HG03521 (cell line): ENCODE measurements around the gene KCNQ4.

ENCODE experiments used
- ATAC-seq: cut with Tn5 transposase; IDR thresholded peaks from one replicate; pipeline ENCODE4 v1.9.1; 2021; ENCODE audit warnings: mild to moderate bottlenecking, moderate library complexity; ENCODE audit not compliant: unreplicated experiment

KCNQ4 gene

DNA sequence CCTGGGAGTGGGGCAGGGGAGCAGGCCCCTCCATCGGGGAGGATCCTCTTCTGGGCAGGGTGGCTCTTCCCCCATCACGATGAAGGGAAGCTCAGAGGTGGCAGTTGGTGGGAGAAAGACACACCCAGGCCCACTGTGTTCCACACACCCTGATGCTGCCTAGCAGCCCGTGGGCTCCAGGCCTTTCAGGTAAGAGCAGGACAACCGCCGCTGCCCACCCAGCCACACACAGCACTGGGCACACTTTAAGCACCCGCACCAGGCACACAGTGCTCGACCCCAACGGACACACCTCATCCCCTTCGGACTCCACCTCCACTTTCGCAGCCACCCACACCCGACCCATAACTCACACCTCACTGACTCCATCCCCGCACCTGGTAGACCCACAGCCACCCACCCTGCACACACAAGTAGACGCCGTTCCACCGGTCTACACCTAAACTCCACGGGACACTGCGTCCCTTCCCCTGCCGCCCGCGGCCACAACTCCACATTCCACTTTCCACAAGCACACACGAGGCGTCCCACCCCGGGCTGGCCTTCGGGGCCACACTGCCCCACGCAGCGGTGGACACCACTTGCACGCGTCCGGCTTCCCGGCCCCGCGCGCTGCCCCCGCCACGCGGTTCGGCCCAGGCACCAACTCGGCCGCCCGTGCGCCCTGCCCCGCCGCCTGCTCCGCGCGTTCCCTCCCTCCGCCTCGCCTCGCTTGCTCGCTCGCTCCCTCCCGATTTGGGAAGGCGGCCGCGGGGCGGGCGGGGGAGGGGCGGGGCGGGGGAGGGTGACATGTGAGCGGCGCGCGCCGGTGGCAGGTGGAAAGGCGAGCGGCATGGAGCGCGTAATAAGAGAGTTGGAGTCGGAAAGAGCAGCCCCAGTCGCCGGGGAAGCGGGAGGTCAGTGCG, at the start of gene KCNQ4:
Gene KCNQ4, plus strand, starts transcription at position 787 of the 905 bp plus-strand sequence. CDS start 307 bp downstream, outside the sequence.
- no peak for ATAC-seq

DNA sequence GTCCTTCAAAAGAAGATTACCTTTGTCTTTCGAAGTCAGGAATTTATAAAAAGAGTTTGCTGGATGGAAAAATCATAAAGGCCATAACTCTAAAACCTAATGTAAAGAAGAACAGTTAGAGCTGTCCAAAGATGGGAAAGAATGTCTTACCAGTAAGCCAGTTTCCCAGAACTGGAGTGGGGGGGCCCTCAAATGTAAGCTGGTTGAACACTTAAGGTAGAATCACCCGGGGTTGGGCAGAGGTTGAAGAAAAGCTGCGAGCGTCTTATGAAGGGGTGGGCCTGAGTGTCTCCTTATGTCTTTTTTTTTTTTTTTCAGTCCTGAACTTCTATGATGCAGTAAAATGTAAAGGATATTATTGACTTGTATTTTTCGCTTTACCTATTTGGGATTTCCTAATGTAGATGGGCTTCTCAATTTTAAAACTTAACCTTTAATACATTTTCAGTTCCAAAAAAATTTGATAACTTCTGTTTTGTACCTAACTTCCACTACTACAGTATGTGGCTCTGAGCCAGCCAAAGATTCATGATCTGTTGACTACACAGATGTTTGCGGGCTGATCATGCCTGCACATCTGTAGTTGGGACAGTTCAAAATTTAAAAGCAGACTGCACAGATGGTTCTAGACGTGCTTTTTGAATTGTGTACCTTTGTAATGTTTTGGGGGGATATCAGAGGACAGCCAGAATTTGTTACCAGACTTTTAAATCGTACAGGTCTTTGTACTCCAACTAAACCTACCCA, 48.5 kb upstream of the KCNQ4 start:
- ATAC-seq: no peak

DNA sequence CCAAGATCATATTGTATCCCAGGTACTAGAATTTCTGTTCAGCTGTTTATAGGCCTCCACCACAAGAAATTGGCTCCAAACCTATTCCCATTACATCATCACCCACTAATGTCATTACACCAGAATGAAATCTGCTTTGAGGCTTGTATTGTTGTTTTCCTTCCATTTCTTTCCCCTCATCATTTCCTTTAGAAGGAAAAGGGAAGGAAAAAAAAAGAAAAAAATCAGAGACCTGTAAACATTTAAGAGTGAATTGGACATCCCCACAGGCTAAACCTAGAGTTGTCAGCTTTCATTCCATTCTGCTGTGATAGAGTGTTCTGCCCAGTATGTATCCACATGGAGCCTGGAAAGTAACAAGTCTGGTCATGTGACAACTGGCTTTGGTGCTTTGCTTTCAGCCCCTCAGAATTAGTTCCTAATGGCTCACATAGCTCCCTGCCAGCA, 47.5 kb upstream of the KCNQ4 start:
- ATAC-seq: no peak

DNA sequence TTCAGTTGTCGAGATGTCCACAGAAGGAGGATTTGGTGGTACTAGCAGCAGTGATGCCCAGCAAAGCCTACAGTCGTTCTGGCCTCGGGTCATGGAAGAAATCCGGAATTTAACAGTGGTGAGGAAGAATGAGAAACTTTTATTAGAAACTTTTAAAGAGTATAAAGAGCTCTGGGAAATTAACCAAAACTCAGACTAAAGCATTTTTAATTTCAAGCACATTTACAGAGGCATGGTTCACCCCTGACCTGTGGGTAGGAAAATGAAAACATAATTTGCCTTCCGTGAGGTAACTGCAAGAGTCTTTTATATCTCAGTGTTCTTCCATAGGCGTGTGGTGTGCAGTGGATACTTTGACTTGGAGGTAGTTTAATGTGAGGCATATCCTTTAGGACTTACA, 44.8 kb upstream of the KCNQ4 start:
- ATAC-seq: no peak

DNA sequence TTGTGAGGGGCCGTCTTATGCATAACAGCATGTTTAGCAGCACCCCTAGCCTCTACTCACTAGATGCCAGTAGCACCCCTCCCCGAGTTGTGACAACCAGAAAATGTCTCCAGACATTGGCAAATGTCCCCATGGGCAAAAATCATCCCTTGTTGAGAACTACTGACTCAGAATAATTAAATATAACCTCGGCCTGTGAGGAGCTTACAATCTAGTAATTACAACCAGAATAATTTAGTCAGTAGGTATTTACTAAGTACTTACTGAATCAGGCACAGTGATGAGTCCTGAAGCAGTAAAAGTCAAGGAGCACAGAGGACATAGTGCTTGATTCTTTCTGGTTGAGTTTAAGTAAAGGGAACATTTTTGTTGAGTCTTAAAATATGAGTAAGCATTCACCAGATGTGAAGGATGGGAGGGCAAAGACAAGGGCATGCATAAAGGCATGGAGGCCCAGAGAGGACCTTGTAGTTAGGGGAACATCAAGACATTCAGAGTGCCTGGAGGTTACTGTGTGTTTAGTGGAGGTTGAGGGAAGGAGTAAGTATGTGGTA, 44.1 kb upstream of the KCNQ4 start:
- ATAC-seq: no peak

DNA sequence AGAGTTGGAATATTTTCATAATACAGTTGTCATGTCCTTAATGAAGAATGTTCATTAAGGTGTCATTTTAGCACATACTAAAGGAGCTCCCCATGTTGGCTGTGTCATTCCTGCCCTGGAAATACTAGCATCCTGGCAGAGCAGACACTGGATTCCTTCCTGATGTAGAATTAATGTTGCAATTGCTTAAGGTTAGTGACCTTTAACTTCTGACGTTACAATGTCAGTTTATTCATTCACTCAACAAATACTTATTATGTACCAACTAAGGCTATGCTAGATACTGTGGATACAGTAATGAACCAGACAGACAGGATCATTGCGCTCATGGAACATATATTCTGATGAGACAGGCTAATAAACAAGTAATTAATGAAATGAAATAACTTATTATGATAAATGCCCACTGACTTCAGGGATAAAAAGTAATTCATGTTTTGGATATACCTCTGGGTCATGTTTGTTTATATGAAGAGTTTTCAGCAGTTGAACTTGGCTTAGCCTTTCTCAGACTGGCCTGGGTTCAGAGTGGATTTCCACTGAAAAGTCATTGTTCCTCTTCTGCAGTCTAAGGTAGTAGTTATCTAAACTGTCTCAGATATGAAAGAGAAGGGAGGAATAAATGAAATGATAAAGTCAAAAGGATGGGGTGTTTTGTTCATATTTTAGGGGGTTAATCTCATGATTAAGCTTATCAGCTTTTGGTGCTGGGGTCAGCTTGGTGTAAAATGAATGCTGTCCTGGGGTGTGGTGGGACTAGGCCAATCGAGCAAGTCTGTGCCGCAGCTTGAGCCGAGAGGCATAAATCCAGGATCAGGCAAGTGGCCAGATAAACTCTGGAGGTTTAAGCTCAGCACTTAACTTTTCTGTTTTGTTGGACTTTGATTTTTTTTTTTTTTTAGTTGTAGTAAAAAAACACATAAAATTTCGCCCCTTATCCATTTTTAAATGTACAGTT, 43.3 kb upstream of the KCNQ4 start:
- ATAC-seq: no peak

DNA sequence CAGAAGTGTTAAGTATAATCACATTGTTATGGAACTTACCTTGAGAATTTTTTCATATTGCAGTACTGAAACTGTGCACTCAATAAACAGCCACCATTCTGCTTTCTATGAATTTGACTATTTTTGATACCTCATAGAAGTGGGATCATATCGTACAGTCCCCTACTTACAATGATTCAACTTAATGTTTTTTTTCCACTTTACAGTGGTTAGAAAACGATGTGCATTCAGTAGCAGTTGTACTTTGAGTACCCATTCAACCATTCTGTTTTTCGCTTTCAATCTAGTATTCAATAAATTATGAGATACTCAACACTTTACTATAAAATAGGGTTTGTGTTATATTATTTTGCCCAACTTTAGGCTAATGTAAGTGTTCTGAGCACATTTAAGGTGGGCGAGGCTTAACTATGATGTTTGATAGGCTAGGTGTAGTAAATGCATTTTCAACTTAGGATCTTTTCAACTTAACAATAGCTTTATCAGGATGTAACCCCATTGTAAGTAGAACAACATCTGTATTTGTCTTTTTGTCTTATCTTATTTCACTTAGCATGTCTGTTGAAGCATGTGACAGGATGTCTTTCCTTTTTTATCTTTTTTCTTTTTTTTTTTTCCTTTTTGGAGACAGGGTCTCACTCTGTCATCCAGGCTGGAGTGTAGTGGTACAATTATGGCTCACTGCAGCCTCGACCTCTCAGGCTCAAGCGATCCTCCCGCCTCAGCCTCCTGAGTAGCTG, 42.4 kb upstream of the KCNQ4 start:
- ATAC-seq: no peak

DNA sequence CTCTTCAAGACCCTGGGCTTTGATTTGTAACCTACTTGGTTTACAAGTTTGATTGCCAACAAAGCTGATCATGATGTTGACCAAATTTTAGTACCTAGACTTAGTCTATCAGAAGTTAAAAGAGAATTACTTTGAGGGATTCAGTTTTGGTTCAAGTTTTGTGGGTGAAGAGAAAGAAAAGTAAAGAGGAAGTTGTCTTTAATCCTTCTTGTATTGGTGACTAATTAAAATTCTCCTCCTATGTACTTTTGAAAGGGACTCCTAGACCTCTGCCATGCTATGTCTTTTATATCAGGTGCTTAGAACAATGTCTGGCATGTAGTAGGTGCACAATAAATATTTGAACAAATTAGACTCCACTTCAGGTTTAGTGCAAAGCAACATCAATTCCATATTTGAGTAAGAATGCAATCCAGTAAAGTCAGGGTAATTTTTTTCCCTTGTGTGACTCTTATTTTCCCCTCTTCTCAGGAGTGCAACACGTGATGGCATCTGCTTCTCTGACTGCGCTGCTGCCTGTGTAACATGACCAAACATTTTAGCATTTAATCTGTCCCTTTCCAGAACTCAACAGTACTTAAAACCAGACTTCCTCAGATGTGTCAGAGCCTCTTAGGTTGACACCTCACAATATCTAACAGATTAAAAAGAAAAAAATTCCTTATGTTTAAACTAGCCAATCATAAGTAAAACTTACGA, 41.1 kb upstream of the KCNQ4 start:
- no peak for ATAC-seq

DNA sequence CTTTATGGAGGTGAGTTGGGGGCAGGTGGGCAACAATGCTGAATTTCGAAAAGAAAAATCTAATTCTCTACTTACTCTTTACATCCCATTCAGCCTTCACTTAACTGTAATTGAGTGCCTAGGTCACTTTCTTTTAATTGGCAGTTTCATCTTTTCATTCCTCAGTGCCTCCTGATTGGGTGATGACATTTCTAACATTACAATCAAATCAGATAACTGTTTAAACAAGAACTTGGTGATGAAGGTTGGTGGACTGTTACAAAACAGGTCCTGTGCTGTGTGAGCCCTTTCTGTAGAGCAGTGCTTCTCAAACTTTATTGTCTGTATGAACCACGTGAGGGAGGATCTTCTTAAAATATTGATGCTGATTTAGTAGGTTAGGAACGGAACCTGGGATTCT, 40.1 kb upstream of the KCNQ4 start:
- no peak for ATAC-seq

DNA sequence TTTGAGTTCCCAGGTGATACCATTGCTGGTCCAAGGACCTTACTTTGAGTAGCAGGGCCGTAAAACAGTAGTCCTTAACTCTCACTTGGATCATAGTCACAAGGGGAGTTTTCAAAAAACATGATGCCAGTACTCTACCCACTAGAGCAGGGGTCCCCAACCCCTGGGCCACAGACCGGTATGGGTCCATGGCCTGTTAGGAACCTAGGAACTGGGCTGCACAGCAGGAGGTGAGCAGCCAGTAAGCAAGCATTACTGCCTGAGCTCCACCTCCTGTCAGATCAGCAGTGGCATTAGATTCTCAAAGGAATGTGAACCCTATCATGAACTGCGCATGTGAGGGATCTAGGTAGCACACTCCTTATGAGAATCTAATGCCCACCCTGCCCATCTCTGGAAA, 39.7 kb upstream of the KCNQ4 start:
- ATAC-seq: no peak

DNA sequence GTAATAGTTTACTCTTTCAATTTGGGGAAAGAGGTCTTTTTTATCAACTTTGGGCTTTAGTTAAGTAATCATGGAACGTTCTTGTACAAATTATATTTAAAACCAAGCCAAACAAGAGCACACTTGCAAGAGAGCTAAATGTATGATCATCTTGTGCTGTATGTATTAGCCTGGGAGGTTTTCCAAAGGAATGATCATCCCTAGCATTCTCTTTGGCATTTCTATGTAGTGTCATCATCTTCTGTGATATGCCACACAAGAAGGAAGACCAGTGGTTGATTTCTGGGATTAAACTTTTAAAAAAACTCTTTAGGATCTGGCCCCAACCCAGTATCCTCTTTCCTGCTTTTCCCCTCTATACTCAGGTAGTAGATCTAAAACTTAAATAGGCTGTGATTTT, 38.4 kb upstream of the KCNQ4 start:
- ATAC-seq: no peak

DNA sequence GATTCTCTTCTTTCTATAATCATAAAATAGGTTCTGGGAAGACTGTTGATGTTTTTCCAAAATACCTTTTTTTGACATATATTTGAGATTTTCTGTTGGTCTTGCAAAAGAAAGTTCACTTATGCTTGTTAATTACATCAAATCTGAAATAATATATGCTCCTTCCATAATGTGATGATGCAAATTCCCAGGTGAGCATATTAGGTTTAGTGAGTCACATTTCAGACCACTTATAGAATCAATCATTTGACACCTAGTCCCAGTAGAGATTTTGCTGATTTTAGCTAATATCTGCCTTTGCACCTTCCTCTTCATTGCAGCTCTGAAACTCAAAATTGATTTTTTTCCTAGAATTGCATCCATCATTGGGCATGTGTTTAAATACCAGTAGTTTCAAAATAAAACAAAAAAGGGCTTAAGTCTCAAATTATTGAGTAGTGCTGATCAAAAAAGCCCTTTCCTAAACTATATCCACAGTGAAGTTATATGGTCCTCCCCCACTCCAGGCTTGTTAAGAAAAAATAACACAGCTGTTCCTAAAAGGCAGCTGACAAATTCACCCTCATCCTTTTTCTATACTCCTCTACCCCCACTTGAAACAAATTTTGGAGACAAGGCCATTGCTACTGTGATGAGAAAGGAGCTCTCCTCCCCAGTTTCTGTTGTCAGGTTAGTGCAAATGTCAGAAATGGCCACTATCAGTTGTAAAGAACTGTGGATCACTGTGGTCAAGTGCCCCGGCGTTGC, 37.1 kb upstream of the KCNQ4 start:
- no peak for ATAC-seq

DNA sequence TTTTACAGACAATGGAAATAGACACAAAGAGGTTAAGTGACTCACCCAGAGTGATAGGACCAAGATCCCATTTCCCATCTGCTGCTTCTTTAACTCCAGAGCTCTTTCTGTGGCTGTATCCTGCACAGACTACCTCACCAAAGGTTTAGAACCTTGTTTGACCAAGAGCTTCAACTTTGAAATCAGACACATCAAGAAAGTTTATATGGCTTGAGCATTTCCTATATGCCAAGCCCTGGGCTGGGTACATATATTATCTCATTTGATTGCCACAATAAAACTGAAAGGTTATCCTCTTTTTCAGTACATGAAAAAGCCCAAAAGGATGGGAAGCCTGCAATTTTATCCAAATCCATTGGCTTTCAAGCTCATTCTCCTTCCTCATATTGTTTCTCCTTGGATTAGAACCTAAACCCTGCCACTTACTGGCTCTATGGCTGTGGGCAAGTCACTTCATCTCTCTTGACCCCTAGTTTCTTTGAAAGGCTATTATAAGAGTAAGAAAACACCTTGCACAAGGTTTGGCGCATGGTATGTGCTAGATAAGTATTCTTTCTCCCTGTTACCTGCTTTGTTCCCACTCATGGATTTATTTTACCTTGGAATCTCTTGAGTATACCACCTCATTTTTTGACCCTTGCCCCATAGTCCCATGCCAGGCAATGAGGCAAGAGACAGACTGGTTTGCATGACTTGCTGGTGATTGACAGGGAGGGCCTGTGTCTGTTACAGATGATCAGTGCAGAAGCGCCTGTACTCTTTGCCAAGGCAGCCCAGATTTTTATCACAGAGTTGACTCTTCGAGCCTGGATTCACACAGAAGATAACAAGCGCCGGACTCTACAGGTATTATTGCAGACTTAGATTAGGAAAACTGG, 34.5 kb upstream of the KCNQ4 start:
- no peak for ATAC-seq

DNA sequence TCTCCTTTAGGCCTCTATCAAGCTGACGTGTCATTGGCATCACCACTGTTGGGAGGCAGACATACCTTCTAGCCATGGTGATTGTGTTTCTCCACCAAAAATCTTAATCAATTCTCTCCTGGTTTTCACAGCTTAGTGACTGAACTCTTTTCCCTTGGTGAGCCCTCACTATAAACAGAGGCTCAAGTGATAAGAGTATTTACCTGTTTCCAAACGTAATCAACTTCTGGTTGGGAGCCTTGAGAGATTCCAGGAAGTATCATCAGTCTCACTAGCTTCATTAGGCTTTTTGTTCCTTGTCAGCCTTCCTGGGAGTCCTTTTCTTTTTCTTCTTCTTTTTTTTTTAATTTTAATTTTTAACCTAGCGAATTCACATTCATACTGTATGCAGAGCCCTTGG, 33.8 kb upstream of the KCNQ4 start:
- ATAC-seq: no peak

DNA sequence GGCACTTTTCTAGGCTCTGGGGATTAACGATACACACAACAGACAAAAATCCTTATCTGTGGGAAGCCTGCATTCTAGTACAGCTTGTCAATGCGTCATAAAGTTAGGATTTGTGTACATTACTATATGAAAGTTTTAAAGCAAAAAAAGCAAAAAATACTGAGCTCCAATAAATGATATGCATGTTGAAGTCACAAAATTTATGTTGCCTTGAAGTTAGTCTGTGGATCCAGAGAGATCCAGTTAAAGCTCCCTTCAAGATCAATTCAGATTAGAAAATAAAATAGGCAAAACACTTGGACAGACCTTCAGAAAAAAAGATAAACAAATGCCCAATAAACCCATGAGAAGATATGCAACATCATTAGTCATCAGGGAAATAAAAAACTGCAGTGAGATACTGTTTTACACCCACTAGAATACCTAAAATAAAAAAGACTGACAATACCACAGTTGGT, 33.1 kb upstream of the KCNQ4 start:
- no peak for ATAC-seq

DNA sequence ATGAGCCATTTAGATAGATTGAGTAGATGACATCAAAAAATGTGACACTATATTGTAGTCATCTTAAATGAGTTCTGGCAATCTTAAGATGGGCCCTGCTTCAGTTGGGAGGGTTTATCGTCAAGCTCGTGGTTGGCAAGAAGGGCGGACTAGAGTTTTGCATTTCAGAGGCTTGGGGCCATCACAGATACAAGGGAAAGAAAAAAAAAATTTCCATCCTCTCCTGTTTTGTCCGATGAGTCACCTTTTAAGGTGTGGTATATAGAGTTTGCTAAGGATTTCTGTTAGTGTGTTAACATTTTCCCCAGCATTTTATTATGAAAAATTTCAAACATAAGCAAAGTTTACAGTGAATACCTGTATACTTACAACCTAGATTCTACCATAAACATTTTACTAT, 31.8 kb upstream of the KCNQ4 start:
- no peak for ATAC-seq

DNA sequence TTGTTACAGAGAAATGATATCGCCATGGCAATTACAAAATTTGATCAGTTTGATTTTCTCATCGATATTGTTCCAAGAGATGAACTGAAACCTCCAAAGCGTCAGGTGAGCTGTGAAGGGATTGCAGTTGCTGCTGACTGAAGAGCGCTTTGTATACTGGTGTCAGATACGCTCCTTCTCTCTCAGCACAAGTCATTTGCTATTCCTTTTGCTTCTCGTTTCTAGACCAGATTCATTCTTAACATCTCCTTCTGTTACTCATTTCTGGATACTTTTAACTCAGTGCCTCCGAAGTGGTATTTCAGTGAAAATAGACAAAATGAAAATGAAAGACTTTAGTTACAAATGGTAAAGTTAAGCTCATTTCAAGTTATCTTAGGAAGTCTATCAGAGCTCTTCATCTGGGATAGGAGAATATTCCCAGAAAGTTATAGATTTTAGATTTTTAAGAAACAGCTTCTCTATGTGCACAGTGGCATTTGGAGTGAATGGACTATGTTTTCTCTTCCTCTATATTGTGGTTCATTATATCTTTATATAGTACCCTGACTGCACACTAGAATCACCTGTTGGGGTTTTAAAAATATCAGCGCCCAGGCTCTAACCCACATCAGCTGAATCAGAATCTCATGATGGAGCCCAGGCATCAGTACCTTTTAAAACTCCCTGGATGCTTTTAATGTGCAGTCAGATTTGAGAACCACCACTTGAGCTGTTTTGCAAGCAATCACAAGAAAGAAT, 30.3 kb upstream of the KCNQ4 start:
- ATAC-seq: no peak
